Body of pancreas (tissue), 4 donors: ENCODE measurements around the gene COL7A1.

ENCODE experiments used
- CTCF ChIP-seq, 7 experiments: fragments of 450-650 bp in 4 of 7; fragments of 200-600 bp in 3 of 7; sonication (generic) in 3 of 7; IDR thresholded peaks; one replicate each; pipeline ENCODE4 v1.5.1; 2016 to 2019; ENCODE audit warnings: antibody characterized with exemption in 7 of 7
- POLR2A ChIP-seq, 3 donors: fragments of 450-650 bp; IDR thresholded peaks; one replicate each; pipeline ENCODE4 v1.6.1; 2016; ENCODE audit warnings: antibody characterized with exemption in 3 of 3, mild to moderate bottlenecking in 2 of 3

GRCh38 chr3:48581621-48582481 lies 13.3 kb downstream of the COL7A1 start:
- TF ChIP-seq CTCF (IDR thresholded peaks at IDR 0.05), result no peak
- TF ChIP-seq POLR2A (IDR thresholded peaks at IDR 0.05), result no peak
